ENCODE measurements around the gene EVA1C. TPM values are rescaled to one million over a fixed set of nuclear protein-coding genes. Genes with fewer than 3 reads are reported as not detected.
"Not testable (repeated sequence)": the region's sequence is repeated elsewhere in the genome, so short reads cannot be mapped to it uniquely, and the experiment has no call there.

EVA1C gene
- total and polyA plus RNA-seq, 2 experiments from 2014 or later = 2.2 to 3.4 TPM

DNA sequence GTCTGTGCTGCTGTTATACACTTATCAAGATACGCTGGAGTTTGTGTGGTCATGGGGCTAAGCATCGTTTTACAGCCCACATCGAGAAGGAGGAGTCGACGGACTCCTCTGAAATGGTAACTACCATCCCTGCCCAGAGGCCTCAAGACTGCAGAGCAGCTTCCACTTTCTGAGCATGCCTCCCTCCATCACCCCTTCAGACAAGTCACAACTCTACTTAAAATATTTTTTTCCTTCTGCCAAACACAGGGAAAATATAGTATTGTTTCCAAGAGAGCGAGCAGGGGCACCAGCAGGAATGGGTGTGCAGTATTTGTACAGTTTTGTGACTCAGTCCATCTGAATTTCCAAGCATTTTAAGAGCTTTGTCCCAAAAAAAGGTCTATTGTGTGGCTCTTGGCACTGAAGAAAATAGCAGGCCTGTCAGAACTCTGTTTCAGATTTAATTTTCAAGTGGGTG, 14.1 kb downstream of the EVA1C start:
- no peak overlapping the region for H3K4me2 ChIP-seq
- H3K36me3 ChIP-seq (replicated peaks; ENCODE audit: insufficient read depth, low read depth) = no peaks in the 10 kb centered on the region
- H4K20me1 ChIP-seq (ENCODE audit: insufficient read depth, poor library complexity, severe bottlenecking) = no peaks in the 10 kb centered on the region
- H3K4me3 ChIP-seq = no peak overlapping the region
- H3K9me3 ChIP-seq (ENCODE audit: low read depth) = no peaks in the 10 kb centered on the region
- H3K9me2 ChIP-seq (replicated peaks; ENCODE audit: insufficient read depth) = no peaks in the 10 kb centered on the region
- DNase-seq (ENCODE audit: low spot score) = no peak
- 61% methylated on average over 6 of the region's 6 CpGs for WGBS (ENCODE audit: low lambda C conversion rate, missing lambda C conversion rate)
- no peak for TF ChIP-seq EZH2 (IDR thresholded peaks at IDR 0.05; ENCODE audit: borderline replicate concordance)
- TF ChIP-seq EZH2phosphoT487 (IDR thresholded peaks at IDR 0.05; ENCODE audit: low read depth, severe bottlenecking, unreplicated experiment) = no peak
- TF ChIP-seq, protein P1, sequence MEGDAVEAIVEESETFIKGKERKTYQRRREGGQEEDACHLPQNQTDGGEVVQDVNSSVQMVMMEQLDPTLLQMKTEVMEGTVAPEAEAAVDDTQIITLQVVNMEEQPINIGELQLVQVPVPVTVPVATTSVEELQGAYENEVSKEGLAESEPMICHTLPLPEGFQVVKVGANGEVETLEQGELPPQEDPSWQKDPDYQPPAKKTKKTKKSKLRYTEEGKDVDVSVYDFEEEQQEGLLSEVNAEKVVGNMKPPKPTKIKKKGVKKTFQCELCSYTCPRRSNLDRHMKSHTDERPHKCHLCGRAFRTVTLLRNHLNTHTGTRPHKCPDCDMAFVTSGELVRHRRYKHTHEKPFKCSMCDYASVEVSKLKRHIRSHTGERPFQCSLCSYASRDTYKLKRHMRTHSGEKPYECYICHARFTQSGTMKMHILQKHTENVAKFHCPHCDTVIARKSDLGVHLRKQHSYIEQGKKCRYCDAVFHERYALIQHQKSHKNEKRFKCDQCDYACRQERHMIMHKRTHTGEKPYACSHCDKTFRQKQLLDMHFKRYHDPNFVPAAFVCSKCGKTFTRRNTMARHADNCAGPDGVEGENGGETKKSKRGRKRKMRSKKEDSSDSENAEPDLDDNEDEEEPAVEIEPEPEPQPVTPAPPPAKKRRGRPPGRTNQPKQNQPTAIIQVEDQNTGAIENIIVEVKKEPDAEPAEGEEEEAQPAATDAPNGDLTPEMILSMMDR (IDR thresholded peaks at IDR 0.05; ENCODE audit: poor library complexity) = no peak
- H3K27me3 ChIP-seq = no peaks in the 10 kb centered on the region
- H3K4me1 ChIP-seq (ENCODE audit: insufficient read depth) = no peaks in the 10 kb centered on the region
- no peak overlapping the region for H3K27ac ChIP-seq
- no peak overlapping the region for H2AFZ ChIP-seq
- H3K79me2 ChIP-seq = no peaks in the 10 kb centered on the region

DNA sequence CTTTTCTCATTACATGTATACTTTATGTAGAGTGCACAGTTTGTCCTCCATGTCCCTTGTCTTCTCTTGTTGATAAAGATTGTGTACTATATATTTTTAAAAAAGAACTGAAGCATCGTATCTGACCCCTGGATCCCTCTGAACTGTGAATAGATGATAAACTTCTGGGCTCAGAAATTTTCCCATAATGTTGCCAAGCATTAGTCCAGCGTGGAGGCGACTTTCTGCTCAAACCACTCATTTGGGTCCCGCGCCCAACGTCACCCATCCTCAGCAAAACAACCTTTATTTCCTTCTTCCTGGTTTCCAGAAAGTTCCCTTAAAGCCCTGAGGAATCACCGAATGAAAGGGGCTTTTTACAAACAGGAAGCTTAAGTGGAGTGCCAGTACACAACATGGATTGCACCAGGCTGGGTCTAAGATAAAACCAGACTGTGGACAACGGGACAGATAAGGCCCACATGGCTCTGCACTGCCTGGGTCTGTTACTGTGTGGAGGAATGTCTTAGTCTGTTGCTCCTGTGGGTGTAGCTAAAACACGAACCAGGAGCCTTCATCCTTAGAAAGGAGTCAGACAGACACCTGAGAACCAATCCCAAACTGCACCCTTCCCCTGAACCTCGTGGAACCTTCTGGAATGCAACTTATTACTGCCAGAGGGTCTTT, 15.6 kb downstream of the EVA1C start:
- H2AFZ ChIP-seq = no peak overlapping the region
- no peaks in the 10 kb centered on the region for H3K27me3 ChIP-seq
- H3K79me2 ChIP-seq = no peaks in the 10 kb centered on the region
- no peak for TF ChIP-seq EZH2phosphoT487 (IDR thresholded peaks at IDR 0.05; ENCODE audit: low read depth, severe bottlenecking, unreplicated experiment)
- TF ChIP-seq, protein P1 (IDR thresholded peaks at IDR 0.05; ENCODE audit: poor library complexity) = no peak
- no peak for TF ChIP-seq EZH2 (IDR thresholded peaks at IDR 0.05; ENCODE audit: borderline replicate concordance)
- no peaks in the 10 kb centered on the region for H4K20me1 ChIP-seq (ENCODE audit: insufficient read depth, poor library complexity, severe bottlenecking)
- no peaks in the 10 kb centered on the region for H3K9me2 ChIP-seq (replicated peaks; ENCODE audit: insufficient read depth)
- H3K36me3 ChIP-seq (replicated peaks; ENCODE audit: insufficient read depth, low read depth) = no peaks in the 10 kb centered on the region
- no peak for DNase-seq (ENCODE audit: low spot score)
- H3K9me3 ChIP-seq (ENCODE audit: low read depth) = no peaks in the 10 kb centered on the region
- H3K4me3 ChIP-seq = no peak overlapping the region
- WGBS (ENCODE audit: low lambda C conversion rate, missing lambda C conversion rate) = 68% methylated on average over 10 of the region's 10 CpGs
- H3K4me2 ChIP-seq = no peak overlapping the region
- peak overlapping the region; percentile 29 for H3K27ac ChIP-seq
- H3K4me1 ChIP-seq (ENCODE audit: insufficient read depth) = no peaks in the 10 kb centered on the region

DNA sequence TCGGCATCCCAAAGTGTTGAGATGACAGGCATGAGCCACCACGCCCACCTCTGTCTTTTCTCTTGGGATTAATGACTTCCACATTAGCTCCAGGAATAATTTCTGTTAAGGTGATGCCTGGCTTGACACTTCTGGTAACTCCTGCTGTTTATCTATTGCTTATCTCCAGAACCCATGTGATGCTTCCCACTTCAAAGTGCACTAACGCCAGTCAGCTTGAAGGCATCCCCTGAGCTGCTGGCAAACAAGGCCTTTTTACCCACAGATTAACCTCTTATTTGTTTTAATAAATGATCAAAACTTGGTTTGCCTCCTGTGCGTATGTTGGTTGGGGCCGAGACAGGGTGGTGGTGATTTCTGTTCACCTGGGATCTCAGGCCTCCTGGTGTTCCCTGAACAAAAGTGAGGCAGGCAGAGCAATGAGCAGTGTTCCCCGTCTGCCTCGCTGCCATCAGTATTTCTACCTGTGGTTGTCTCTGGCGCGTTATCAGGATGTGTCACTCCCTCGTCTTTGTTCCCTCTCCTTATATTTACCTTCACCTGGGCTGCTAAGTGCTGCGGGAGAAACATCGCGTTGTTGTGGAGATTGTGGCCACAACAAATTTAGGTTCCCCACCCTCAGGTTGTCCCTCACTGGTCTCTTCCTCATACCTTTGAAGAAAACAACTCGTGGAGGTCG, 20.6 kb downstream of the EVA1C start:
- H3K79me2 ChIP-seq; H3K27me3 ChIP-seq; H3K4me3 ChIP-seq; H3K4me1 ChIP-seq (ENCODE audit: insufficient read depth); H3K9me3 ChIP-seq (ENCODE audit: low read depth); H4K20me1 ChIP-seq (ENCODE audit: insufficient read depth, poor library complexity, severe bottlenecking); H3K9me2 ChIP-seq (replicated peaks; ENCODE audit: insufficient read depth); H3K36me3 ChIP-seq (replicated peaks; ENCODE audit: insufficient read depth, low read depth): not testable (repeated sequence)
- 31% methylated on average over 15 of the region's 15 CpGs for whole genome bisulfite sequencing (ENCODE audit: low lambda C conversion rate, missing lambda C conversion rate)
- H2AFZ ChIP-seq = peak overlapping the region; percentile 9
- DNase-seq (ENCODE audit: low spot score) = peak; percentile 57
- peak overlapping the region; percentile 18 for H3K4me2 ChIP-seq
- H3K27ac ChIP-seq = peak overlapping the region; percentile 72

DNA sequence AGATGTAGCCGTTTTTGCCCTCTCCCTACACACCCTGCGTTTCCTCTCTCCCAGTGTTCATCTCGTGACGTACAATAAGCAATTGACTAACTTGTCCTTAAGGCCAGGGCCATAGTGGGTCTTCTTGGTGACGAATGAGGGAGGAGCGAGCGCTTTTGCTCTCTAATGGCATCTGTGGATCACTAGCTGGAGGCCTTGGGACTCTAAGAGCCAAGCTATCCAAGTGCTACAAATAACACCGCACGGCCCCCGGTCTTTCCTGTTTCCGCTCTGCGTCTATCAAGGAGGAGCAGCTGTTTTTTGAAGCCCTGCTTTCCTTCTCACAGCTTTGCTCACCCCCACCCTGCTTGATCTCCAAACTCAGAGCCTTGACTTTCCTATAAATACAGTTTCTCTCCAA, 25.2 kb downstream of the EVA1C start:
- H3K4me1 ChIP-seq (ENCODE audit: insufficient read depth) = no peaks in the 10 kb centered on the region

More for the DNA sequence above, 25.2 kb downstream of the EVA1C start:
- Histone ChIP-seq H2AFZ (no peak overlapping the region), H3K4me2 (no peak overlapping the region), H3K79me2 (no peaks in the 10 kb centered on the region), H3K4me3 (no peak overlapping the region), H3K27ac (no peak overlapping the region), H3K9me2 (replicated peaks; ENCODE audit: insufficient read depth) (no peaks in the 10 kb centered on the region), H3K27me3 (no peaks in the 10 kb centered on the region), H4K20me1 (ENCODE audit: insufficient read depth, poor library complexity, severe bottlenecking) (no peaks in the 10 kb centered on the region), H3K36me3 (replicated peaks; ENCODE audit: insufficient read depth, low read depth) (no peaks in the 10 kb centered on the region), H3K9me3 (ENCODE audit: low read depth) (no peaks in the 10 kb centered on the region)
- DNase-seq (ENCODE audit: low spot score) = no peak
- TF ChIP-seq EZH2 (IDR thresholded peaks at IDR 0.05; ENCODE audit: borderline replicate concordance) (no peak), EZH2phosphoT487 (IDR thresholded peaks at IDR 0.05; ENCODE audit: low read depth, severe bottlenecking, unreplicated experiment) (no peak)
- TF ChIP-seq, protein P1 (IDR thresholded peaks at IDR 0.05; ENCODE audit: poor library complexity) = no peak
- WGBS (ENCODE audit: low lambda C conversion rate, missing lambda C conversion rate) = 91% methylated on average over 12 of the region's 12 CpGs
